GM21576 (cell line): ENCODE data around the gene MST1R.

Experiments
- ATAC-seq: cut with Tn5 transposase; IDR thresholded peaks from one replicate; pipeline ENCODE4 v1.9.1; 2021; ENCODE audit warnings: mild to moderate bottlenecking, moderate library complexity; ENCODE audit not compliant: unreplicated experiment

Gene MST1R

DNA sequence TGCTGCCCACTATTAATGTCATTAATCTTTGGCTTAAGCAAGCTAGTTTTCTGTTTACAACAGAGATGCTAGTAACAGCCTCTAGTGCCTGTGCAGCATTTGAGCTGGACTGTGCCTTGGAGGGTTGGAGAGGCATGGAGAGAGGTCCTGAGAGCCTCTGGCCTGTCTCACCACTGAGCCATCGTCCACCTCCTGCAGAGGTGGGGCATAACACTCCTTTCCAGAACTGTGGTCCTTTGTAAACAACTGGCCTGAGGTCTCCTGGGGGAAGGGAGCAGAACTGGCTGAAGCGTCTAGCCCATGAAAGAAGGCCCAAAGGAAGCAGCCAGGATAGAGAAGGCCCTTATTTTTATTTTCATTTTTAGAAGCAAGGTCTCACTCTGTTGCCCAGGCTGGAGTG, 24.0 kb downstream of the MST1R start:
- ATAC-seq = no peak

DNA sequence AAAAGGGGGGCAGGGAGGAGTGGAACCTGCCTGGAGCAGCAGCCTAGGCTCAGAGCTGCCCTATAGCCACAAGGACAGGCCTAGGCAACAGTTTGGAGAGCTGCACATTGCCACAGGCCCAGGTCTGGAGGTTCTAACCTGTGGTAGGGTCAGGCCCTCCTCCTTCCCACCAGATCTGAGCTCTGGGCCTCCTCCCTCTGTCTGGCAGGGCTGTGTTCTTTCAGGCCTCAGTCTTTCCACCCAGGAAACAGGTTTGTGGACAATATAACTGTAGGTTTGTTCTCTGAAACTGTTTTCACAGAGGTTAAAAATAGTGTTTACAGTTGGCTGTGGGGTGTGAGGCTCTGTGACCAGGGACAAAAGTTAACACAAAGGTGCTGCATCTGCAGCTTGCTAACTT, 25.0 kb downstream of the MST1R start:
- no peak for ATAC-seq

DNA sequence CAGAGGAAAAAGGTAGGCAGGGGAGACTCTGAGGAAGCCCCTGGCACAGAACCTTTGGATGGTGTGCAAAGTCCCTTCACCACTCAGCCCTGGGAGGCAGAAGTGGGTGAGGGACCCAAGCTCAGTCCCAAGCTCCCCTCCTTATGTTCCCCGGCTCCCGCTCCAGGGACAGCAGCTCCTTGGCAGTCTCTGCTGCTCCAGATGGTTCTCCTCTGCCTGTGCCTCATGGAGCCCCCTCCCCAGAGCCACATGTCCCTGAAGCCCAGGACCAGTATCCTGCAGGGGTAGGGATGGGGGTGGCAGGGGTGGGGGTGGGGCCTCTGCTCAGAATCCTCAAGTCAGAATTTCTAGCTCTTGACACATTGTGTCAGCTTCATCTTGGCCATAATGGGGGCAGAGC, 26.0 kb downstream of the MST1R start:
- no peak for ATAC-seq

DNA sequence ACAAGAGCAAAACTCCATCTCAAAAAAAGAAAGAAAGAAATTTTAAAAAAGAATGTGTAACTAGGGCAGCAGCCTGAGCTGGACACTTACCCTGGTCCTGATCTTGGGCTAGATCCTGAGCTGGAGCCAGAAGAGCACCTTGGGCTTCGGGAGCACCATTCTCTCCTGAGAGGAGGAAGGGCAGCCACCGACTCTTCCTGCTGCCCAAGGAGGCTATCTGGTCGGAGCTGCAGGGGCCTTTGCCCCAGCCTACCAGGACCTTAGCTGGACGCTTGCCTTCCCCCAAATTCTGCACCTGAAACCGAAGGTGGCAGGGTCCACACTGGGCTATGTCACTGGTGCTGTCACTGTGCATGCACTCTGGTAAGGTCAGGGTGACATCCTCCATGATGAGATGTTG, 27.1 kb downstream of the MST1R start:
- no peak for ATAC-seq

DNA sequence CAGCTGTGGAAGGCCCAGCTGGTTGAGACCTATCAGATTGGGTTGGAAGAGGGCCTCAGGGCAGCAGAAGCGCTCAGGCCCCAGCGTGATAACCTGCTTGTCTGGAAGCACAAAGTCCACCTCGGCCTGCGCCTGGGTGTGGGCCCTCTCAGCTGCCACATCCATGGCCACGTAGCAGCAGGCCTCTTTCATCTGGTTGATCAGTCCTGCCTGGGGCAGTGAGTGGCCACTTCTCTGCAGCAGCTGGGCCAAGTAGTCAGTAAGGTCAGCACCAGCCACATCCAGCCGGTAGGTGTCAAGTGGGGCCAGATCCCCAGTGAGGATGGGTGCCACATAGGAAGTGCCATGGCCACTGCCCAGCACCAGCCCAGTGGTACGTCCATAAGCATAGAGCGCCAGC, 30.1 kb downstream of the MST1R start:
- no peak for ATAC-seq

DNA sequence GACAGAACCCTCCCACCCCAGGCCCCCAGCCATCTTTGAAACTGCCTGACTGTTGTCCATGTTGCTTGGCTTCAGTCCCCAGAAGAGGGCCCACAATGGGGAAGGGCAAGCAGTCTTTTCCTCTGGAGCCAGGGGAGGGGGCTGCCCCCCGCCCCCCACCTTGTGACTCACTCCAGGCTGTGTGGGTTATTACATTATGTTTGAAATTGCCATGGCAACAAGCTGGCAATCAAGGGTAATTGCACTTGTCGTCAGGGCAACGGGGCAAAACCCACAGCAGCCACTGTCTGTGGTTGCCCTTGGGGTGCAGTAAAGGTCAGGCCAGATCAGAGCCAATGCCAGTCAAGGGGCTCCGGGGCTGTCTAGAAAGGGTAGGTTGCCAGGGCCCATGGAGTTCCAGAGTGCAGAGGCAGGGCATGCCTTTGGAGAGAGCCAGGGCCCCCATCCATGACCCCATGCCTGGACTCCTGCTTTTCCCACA, 30.8 kb downstream of the MST1R start:
- ATAC-seq = no peak

DNA sequence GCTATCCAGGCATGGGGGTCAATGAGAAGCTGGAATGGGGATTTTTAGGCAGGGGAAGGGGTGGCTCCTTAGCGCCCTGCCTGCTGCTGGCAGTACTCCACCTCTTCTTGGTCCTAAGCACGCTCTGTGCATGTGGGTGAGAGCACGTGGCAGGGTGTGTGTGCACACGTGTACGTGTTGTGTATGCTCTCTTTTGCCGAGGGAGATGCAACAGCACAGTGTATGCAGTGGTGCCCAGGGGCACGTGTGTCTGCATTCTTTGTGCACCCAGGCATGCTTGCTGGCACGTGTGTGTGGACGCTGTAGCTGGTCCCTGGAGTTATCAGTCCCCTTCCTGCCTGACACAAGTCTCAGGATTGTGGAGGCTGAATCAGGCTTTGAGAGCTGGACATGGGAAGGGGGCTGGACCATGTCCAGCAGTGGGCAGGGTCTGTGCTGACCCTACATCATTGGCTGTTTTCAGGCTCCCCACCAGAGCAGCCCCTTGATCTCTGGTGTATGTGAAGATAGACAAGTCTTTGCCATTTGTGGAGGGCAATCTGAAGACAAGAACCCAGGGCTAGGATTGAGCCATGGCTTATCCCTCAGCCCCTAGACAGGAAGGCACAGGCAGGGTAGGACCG, 32.0 kb downstream of the MST1R start:
- ATAC-seq = no peak

DNA sequence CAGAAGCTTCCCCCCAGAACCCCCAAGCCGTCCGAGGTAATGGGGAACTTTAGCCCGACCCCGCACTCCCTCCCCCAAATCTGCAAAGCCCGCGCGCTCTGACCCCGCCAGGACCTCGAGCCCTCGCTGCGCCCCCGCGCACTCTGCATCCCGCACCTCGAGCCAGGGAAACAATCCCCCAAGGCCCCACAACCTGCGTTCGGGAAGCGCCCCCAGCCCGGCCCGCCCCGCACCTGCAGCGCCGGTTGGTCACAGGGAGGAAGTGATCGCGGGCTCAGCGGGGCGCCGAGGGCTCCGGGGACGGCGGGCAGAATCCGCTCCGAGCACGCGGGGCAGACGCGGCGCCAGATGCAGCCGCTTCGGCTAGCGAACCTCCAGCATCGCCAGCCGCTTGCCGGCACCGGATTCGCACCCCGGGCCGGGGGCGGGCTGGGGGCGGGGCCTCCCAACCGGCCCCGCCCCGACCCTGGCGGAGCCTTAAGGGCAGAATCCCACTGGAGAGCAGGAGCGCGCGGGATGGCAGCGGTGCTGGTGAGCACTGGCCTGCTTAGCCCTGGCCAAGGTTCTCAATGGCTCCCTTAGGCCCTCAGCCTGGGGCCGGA, 34.0 kb downstream of the MST1R start, which contains the start of gene CAMKV:
TSS of gene CAMKV (minus strand) at position 382 of the 602 bp plus-strand sequence. CDS start 7,518 bp downstream, outside the sequence.
- ATAC-seq = no peak

DNA sequence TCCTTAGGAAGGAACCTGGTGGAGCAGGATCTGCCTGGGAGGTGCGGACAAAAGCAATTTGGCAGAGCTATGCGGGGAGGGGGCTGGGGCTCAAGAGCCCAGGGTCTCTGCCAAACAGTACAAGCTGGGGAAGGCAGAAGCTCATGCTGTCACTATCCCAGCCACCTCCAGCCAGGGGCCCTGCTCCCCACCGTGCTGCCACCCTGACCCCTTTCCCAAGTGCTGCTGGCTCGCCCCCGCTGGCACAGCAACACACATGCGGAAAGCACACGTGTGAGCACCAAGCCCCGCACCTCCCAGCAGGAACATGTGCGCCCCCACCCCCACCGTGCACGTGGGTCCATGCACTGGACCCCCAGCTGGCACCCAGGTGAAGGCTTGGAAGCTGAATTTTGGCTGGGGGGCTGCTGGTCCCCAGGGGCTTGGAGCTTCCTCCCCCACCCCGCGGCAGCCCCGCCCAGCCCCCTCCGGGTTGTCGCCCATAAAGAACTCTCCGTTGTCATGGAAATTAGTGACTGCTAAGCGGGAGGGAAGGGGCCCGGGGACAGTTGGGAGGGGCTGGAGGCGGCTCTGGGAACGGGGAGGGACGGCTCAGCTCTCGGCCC, 34.7 kb downstream of the MST1R start:
- ATAC-seq = no peak

DNA sequence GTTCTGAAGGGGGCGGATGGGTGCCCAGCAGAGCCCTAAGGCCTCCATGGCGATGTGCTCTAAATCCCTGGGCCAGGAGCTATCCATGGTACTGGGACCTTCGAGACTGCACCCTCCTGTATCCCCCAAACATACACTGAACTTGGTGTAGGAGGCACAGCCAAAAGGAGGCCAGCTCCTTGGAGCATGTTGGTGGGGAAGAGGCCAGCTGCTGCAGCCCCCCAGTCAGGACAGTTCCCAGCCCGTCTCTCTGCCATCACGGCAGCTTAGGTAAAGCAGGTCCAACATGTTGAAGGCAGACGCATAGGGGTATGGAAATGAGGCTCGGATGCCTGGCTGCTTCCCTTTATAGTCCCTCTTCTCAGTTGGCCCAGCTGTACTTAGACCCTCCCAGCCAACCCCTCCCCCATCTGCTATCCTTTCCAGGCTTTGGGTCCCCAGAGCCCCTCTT, 35.8 kb downstream of the MST1R start:
- ATAC-seq = no peak

DNA sequence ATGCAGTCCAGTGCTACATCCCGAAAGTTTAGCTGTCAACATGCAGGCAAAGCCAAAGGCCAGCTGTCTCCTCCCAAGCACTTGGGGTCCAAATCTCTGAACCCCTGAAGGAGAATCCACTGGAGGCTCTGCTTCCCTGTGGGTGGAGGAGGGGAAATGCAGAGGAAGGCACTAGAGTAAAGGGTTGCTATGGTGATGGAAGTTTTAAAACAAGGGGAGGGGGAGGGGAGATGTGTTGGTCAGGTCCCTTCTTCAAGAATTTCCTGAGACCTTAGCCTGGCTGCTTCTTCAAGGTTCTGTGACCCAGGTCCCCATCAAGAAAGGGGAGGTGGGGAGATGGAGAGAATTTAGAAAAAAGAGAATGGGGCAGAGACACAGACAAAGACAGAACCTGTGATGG, 36.3 kb downstream of the MST1R start:
- no peak for ATAC-seq

DNA sequence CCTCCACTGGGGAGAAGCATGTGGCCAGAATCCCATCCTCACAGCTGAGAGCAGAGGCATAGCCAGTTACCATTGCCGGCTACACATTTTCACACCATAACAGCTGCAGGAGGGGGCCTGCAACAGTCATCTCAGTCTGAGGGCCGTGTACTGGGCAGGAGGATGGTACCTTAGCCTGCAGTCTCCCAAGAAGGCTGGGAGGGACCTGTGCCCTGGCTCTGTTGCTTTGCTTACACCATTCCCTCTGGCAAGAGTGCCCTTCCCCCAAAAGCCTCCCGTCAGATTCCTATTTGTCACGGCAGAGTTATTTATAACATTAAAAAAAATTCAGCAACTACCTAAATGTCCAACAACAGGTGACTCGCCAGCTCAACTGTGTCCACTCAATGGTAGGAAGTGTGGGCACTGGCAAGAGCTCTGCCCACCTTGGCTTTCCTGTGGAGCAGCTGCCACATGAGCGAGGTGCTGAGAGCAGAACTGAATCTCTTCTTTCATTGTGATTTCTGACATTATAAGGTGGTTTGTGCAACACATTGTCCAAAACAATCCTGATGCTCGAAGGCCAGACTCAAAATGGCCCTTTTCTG, 38.4 kb downstream of the MST1R start:
- ATAC-seq = no peak

DNA sequence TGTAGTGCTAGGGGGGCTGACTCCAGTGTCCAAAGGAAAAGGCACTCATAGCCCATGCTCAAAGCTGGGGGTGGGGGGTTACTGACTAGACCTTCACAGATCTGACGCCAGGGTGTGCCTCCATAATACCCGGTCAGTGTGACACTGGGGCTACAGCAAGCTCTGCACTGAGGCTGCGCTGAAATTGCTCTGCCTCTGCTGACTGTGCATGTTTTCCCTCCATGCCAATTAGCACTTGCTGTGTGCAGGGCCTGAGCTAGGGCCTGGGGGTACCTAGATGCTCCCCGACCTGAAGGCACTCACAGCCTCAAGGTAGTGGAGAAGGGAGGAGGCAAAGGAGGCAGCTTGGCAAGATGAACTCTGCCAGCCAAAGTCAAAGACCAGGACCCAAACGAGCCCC, 39.2 kb downstream of the MST1R start:
- no peak for ATAC-seq

DNA sequence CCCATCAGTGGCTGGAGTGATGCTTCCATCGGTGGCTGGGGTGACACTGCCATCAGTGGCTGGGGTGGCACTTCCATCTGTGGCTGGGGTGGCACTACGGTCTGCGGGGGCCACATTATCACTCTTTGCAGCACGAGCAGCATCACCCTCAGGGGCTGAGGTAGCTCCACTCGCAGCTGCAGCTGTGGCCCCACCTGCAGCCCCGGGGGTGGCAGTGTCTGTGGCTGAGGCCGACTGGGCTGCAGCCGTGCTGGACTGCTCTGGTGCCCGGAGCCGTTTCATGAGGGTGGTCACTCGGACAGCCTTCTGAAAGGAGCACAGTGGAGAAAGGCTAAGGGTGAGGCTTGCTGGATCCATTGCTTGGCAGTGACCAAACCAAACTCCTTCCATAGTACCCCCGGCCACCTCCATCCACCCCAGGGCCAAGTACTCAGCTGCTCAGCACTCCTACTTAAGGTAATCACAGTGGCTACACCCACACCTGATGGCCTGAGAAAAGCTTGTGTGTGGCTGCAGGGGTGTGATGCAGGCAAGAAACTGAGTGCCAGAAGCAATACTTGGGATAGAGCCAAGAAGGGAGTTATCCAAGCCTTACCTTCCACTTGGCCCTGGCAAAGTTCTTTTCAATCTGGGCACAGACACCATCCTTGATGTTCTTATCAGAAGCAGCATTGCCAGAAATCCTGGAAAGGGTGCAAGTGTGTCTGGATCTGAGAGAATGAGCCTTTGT, 43.9 kb downstream of the MST1R start:
- no peak for ATAC-seq

DNA sequence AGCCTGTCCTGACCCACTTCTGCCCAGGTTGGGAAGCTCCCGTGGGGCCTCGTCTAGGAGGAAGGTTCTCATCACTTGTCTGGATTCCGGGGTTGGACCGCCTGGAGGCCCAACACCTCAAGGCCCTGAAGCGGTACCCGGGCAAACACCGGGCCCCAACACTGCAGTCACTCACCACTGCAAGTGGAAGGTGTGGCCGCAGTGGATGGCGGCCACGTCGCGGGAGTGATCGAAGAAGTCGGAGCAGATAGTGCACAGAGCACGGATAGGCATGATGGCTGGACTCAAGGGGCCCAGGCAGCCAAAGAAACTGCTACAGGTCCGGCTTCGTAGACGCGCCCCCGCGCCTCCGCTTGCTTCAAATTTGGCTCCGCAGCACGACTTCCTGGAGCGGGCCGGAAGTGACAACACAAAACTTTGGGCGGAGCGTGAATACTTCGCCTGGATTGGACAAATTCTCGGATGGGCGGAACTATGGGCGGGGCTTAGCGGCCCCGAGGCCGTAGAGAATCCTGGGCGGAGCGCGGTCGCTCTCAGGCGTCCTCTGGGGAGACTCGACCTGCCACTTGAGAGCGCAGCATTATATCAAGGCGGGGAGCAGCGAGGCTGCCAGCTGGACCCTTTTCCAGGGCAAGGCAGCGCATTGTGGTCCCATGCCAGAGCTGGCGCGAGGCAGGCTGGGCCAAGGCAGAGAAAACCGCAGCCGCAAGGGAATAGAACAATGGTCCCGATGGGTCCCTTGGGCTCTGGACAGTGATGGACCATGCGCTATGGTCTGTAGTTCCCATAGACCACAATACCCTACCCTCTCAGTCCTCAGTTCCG, 47.3 kb downstream of the MST1R start, which contains the start of gene TRAIP:
TSS of gene TRAIP (minus strand) at position 384 of the 825 bp plus-strand sequence. CDS start at position 273, 111 bp downstream.
- peak; percentile 96 for ATAC-seq

DNA sequence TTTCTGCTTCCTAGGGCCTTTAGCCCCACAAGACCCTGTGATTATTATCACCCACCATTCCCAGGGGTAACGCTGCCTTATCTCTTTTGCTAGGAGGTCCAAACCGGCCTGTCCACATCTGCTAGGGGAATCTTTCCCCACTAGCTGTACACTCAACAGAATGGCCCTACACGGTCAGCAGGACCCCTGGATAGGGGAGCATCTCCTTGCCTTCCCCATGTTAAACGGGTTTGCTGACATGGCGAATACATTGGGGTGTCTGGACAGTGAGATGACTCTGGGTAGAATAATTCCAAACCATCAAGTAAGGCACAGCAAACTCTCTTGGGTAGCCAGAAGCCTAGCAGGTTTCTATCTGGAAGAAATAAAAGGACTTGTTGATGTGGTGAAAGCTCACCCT, 48.0 kb downstream of the MST1R start:
- ATAC-seq = no peak

DNA sequence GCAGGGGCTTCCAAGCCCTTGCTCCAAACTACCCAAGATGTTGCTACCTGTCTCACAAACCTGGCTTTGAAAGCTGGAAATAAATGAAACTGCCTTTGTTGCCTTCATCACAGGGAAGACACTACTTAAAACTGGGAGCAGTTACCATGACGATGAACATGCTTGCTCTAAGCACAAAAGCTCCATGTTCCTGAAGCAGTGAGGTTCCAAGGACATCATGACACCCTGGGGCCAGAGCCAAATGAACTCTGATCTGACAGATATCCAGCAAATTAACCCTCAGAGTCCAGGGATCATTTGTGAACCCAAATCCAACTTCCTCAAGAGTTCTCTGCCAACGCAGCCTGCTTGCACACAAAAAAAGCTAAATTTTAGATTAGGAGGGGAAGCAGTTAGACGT, 58.0 kb downstream of the MST1R start:
- ATAC-seq = no peak

DNA sequence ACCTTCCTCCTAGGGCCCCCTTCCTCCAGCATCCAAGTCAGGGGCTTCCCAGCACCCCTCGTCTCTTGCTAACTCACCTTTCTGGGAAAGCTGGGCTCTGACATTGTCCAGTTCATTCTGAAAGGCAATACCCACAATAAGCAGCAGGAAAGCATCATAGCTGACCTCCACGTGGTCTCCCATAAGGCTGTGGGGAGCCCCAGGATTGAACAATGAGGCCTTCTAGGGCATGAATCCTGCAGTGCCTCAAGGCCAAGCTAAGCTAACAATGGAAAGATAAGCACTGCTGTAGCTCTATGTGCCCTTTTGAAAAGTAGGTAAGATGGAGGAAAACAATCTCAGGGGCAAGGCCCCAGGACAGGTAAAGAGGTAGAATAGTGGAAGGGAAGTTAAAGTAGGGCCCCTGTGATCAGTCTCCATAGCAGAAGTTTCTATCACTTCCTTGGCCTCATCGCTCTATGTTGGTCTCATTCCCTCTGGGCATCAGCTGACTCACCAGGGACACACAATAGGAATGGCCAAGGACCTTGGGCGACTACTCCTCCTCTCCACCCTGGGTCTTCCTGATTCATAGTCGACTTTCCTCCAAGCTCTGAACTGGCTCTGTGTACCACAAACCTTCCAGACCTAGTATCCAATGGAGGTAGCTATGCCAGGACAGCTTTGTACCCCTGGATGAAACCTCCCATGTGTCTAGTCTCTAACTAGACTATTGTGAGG, 59.0 kb downstream of the MST1R start:
- no peak for ATAC-seq

DNA sequence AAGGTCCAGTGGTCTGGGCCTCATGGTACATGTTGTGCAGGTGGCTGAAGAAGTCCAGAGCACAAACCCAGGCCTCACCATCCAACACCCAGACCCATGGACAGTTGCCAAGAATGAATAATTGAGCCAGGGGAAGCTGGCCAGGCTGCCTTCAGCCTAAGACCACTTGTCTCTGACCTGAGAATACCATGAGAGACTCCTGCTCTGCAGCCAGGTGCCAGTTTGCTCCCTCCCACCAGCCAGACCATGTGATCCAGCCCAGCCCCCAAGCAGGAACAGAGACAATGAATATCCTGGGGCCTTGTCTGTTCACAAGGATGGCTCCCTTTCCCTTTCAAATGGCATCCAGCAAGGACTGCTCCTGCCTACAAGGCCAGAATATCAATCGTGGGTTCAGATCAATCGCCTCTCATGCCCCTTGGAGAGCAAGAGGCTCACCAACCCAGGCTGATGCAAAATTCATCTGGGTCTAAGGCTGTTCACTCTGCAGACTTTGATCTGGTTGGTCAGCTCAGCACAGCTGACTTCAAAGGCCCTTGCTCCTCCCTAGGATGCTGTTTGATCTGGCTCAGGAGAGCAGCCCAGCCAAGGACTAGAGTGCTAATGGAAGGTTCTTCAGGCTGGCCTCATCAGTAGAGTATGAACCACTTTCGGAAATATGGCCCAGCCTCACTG, 60.7 kb downstream of the MST1R start:
- no peak for ATAC-seq
